Measurements from ENCODE around the gene TBCE. TPM values are rescaled to one million over a fixed set of nuclear protein-coding genes. Genes with fewer than 3 reads are reported as not detected.
A peak's percentile ranks its signal among the peaks of the same experiment; 100 is the strongest.

TBCE gene
- total RNA-seq, 1 experiment from 2014 or later, result 20.8 TPM

DNA sequence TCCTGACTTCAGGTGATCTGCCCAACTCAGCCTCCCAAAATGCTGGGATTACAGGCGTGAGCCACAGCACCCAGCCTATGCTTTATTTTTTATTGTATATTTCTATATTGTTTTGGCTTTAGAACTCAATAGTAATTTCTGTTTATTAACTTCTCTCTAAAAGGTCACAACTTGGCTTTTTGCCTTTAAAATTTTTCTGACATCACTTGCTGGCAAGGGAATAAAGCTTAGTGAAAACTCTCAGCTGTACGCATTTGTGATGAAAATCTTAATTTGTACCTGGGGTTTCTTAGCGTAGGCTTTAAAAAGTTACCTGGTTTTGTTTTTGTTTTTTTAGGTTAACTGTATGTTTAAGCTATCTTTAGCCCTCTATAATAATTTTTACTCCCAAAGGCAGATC is 100.8 kb downstream of the TBCE start:
- TF ChIP-seq, protein P1, sequence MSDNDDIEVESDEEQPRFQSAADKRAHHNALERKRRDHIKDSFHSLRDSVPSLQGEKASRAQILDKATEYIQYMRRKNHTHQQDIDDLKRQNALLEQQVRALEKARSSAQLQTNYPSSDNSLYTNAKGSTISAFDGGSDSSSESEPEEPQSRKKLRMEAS (IDR thresholded peaks at IDR 0.05), result no peak
- no peak for TF ChIP-seq CBX3 (IDR thresholded peaks at IDR 0.05; ENCODE audit: low read depth)
- TF ChIP-seq ZNF274 (IDR thresholded peaks at IDR 0.05; ENCODE audit: low read depth, low read length), result no peak
- TF ChIP-seq SRF (IDR thresholded peaks at IDR 0.05; ENCODE audit: low read depth), result no peak
- no peak for TF ChIP-seq ZFX (IDR thresholded peaks at IDR 0.05)
- TF ChIP-seq POLR2A (IDR thresholded peaks at IDR 0.05; ENCODE audit: borderline replicate concordance, extremely low read depth, insufficient read depth, insufficient read length), result no peak
- TF ChIP-seq, protein P2, sequence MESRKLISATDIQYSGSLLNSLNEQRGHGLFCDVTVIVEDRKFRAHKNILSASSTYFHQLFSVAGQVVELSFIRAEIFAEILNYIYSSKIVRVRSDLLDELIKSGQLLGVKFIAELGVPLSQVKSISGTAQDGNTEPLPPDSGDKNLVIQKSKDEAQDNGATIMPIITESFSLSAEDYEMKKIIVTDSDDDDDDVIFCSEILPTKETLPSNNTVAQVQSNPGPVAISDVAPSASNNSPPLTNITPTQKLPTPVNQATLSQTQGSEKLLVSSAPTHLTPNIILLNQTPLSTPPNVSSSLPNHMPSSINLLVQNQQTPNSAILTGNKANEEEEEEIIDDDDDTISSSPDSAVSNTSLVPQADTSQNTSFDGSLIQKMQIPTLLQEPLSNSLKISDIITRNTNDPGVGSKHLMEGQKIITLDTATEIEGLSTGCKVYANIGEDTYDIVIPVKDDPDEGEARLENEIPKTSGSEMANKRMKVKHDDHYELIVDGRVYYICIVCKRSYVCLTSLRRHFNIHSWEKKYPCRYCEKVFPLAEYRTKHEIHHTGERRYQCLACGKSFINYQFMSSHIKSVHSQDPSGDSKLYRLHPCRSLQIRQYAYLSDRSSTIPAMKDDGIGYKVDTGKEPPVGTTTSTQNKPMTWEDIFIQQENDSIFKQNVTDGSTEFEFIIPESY (IDR thresholded peaks at IDR 0.05; ENCODE audit: extremely low read depth, insufficient replicate concordance, low read length), result no peak
- TF ChIP-seq SIN3A (IDR thresholded peaks at IDR 0.05; ENCODE audit: low read depth), result no peak
- TF ChIP-seq CEBPB (IDR thresholded peaks at IDR 0.05; ENCODE audit: low read depth), result no peak
- no peak for TF ChIP-seq POLR2AphosphoS5 (IDR thresholded peaks at IDR 0.05; ENCODE audit: low read depth, low read length)
- BruUV-seq (replicated peaks), result no TSS peak
- peaks cover 22 to 29% of the 10 kb centered on the region in 2 experiments for H3K4me1 ChIP-seq (ENCODE audit: control insufficient read depth in 1 of 2, insufficient read depth in 2 of 2, low read length in 2 of 2)
- no peaks in the 10 kb centered on the region for H4K20me1 ChIP-seq (ENCODE audit: insufficient read depth)
- H2AFZ ChIP-seq (ENCODE audit: low read depth, low read length, poor library complexity, severe bottlenecking), result no peak overlapping the region
- H3K27me3 ChIP-seq (ENCODE audit: insufficient read depth, low read length), result no peaks in the 10 kb centered on the region
- RAD21 ChIA-PET (ENCODE audit: low non-redundant PET in 1 of 2, low total read pairs in 2 of 2, uncharacterized antibody in 2 of 2, unreplicated experiment in 2 of 2), result interaction anchor here in 1 of 2 experiments (0.7 kb wide), 1 partner anchor 375 kb away, joined by 3 read pairs; no protein-coding TSS in a partner anchor
- no peaks in the 10 kb centered on the region for H3K9me2 ChIP-seq (ENCODE audit: insufficient read depth)
- POLR2A ChIA-PET, result no interaction called here
- no peaks in the 10 kb centered on the region for H3K9me3 ChIP-seq (ENCODE audit: control insufficient read depth in 1 of 2, insufficient read depth in 1 of 2, low read depth in 1 of 2, low read length in 2 of 2)
- intact Hi-C loops (cut with micrococcal nuclease), result no loop called here
- ATAC-seq (no peak), DNase-seq (ENCODE audit: low read depth, low spot score) (no peak)
- H3K27ac ChIP-seq (ENCODE audit: low read depth, low read length), result 0 out of 2 replicates have a peak overlapping the region, but pooled peaks have one; percentile 20
- H3K79me2 ChIP-seq (ENCODE audit: insufficient read depth, low read length), result no peaks in the 10 kb centered on the region
- peaks cover 6 to 9% of the 10 kb centered on the region in 2 experiments; a peak in 1 of 4 replicates for H3K36me3 ChIP-seq (ENCODE audit: control insufficient read depth in 1 of 2, insufficient read depth in 2 of 2, low read length in 2 of 2)
- CTCF ChIA-PET, result no interaction called here
- H3K9ac ChIP-seq (ENCODE audit: low read length), result no peak overlapping the region
- H3K4me3 ChIP-seq (replicated peaks in 1 of 2; ENCODE audit: low read depth in 1 of 2, low read length in 2 of 2), result no peak overlapping the region
- no peak overlapping the region for H3K4me2 ChIP-seq (ENCODE audit: low read length)

All from HCT116 (cell line).